Lower lobe of right lung (tissue), 2 donors: ENCODE data around the gene KIF13A. TPM values are rescaled to one million over a fixed set of nuclear protein-coding genes. Genes with fewer than 3 reads are reported as not detected.
"Not testable (repeated sequence)": the region's sequence is repeated elsewhere in the genome, so short reads cannot be mapped to it uniquely, and the experiment has no call there.

Experiments used
- ATAC-seq, 2 donors: fragments of 200-7000 bp; cut with Tn5 transposase; one replicate each; pipeline ENCODE4 v1.9.1; 2020 to 2022; ENCODE audit warnings: mild to moderate bottlenecking in 2 of 2, moderate library complexity in 2 of 2
- DNase-seq: peaks from one replicate; pipeline ENCODE4 v3.0.0-alpha.2; 2020
- H3K27ac ChIP-seq: fragments of 200-600 bp; one replicate; pipeline ENCODE4 v1.8.0; 2022
- H3K27me3 ChIP-seq: fragments of 200-600 bp; one replicate; pipeline ENCODE4 v1.8.0; 2022; ENCODE audit warnings: low read depth
- H3K36me3 ChIP-seq: fragments of 200-600 bp; one replicate; pipeline ENCODE4 v1.8.0; 2022; ENCODE audit warnings: mild to moderate bottlenecking
- H3K4me1 ChIP-seq: fragments of 200-600 bp; one replicate; pipeline ENCODE4 v1.8.0; 2022
- H3K4me3 ChIP-seq: fragments of 200-600 bp; one replicate; pipeline ENCODE4 v1.8.0; 2022; ENCODE audit warnings: mild to moderate bottlenecking
- H3K9me3 ChIP-seq: fragments of 200-600 bp; one replicate; pipeline ENCODE4 v1.8.0; 2022
- CTCF ChIP-seq: fragments of 200-600 bp; IDR thresholded peaks from one replicate; pipeline ENCODE4 v1.8.0; 2022; ENCODE audit warnings: antibody characterized with exemption, mild to moderate bottlenecking
- intact Hi-C: fragments of 100-400 bp; cut with DNase I; formaldehyde crosslinking; loops from one replicate; pipeline ENCODE4 v1.11.0; 2022
- total RNA-seq: library from RNA; stranded (reverse); fragmentation: NEBNext Ultra II Directional; extraction: Animal tissue kit (Norgen Biotek cat#: 25700); gene quantifications from one replicate; pipeline ENCODE4 v1.2.1, GENCODE V29; 2021
- donor health status: DM: no; HTN: yes; CAD: no; lungs with severe emphysema.

KIF13A gene
- total RNA-seq, 1 donor from 2014 or later = 55.2 TPM

GRCh38 chr6:17917837-17918763, 69.3 kb downstream of the KIF13A start:
- Histone ChIP-seq H3K4me1 (peaks cover 30% of the 10 kb centered on the region), H3K27ac (no peak overlapping the region), H3K27me3 (no peaks in the 10 kb centered on the region), H3K36me3 (no peaks in the 10 kb centered on the region), H3K9me3 (no peaks in the 10 kb centered on the region), H3K4me3 (no peak overlapping the region)
- peak; percentile 52 to 76 for ATAC-seq
- TF ChIP-seq CTCF = no peak
- no peak for DNase-seq
- intact Hi-C loops = no loop called here

- no peak overlapping the region for H3K27ac ChIP-seq
- ATAC-seq (no peak), DNase-seq (no peak)
- intact Hi-C loops = no loop called here
- H3K36me3 ChIP-seq = no peaks in the 10 kb centered on the region
- TF ChIP-seq CTCF = no peak
- H3K4me3 ChIP-seq = no peak overlapping the region
- peaks cover 20% of the 10 kb centered on the region for H3K4me1 ChIP-seq
- no peaks in the 10 kb centered on the region for H3K27me3 ChIP-seq
- no peaks in the 10 kb centered on the region for H3K9me3 ChIP-seq
Measured at GRCh38 chr6:17914651-17915050, 72.8 kb downstream of the KIF13A start.

GRCh38 chr6:17912521-17912920, 74.9 kb downstream of the KIF13A start:
- H3K27me3 ChIP-seq = no peaks in the 10 kb centered on the region
- H3K4me1 ChIP-seq = peaks cover 17% of the 10 kb centered on the region
- H3K9me3 ChIP-seq = no peaks in the 10 kb centered on the region
- ATAC-seq = no peak
- no peak for TF ChIP-seq CTCF
- no peaks in the 10 kb centered on the region for H3K36me3 ChIP-seq
- no peak overlapping the region for H3K27ac ChIP-seq
- H3K4me3 ChIP-seq = no peak overlapping the region
- no peak for DNase-seq
- intact Hi-C loops = no loop called here

- H3K36me3 ChIP-seq, H3K9me3 ChIP-seq, H3K27me3 ChIP-seq, ATAC-seq, H3K4me3 ChIP-seq, H3K27ac ChIP-seq, intact Hi-C loops, DNase-seq: not testable (repeated sequence)
- peaks cover 23% of the 10 kb centered on the region for H3K4me1 ChIP-seq
Measured at GRCh38 chr6:17911656-17912055, 75.8 kb downstream of the KIF13A start.

GRCh38 chr6:17910189-17910588, 77.2 kb downstream of the KIF13A start:
- Histone ChIP-seq H3K4me3 (no peak overlapping the region), H3K27me3 (no peaks in the 10 kb centered on the region), H3K4me1 (peaks cover 35% of the 10 kb centered on the region), H3K27ac (no peak overlapping the region), H3K36me3 (no peaks in the 10 kb centered on the region), H3K9me3 (no peaks in the 10 kb centered on the region)
- TF ChIP-seq CTCF = no peak
- intact Hi-C loops = no loop called here
- ATAC-seq (no peak), DNase-seq (no peak)

GRCh38 chr6:17908831-17909230, 78.6 kb downstream of the KIF13A start:
- peaks cover 48% of the 10 kb centered on the region for H3K4me1 ChIP-seq
- ATAC-seq (peak; percentile 43 to 58), DNase-seq (no peak)
- intact Hi-C loops = no loop called here
- H3K36me3 ChIP-seq = no peaks in the 10 kb centered on the region
- no peak overlapping the region for H3K4me3 ChIP-seq
- H3K9me3 ChIP-seq = no peaks in the 10 kb centered on the region
- TF ChIP-seq CTCF = no peak
- no peaks in the 10 kb centered on the region for H3K27me3 ChIP-seq
- H3K27ac ChIP-seq = no peak overlapping the region
